ENCODE measurements around the gene TGFB2. TPM values are rescaled to one million over a fixed set of nuclear protein-coding genes. Genes with fewer than 3 reads are reported as not detected.
"Not testable (repeated sequence)": the region's sequence is repeated elsewhere in the genome, so short reads cannot be mapped to it uniquely, and the experiment has no call there.

TGFB2 gene
- total RNA-seq, 4 donors from 2014 or later, result 4.9 to 43.2 (median 12.0) TPM

DNA sequence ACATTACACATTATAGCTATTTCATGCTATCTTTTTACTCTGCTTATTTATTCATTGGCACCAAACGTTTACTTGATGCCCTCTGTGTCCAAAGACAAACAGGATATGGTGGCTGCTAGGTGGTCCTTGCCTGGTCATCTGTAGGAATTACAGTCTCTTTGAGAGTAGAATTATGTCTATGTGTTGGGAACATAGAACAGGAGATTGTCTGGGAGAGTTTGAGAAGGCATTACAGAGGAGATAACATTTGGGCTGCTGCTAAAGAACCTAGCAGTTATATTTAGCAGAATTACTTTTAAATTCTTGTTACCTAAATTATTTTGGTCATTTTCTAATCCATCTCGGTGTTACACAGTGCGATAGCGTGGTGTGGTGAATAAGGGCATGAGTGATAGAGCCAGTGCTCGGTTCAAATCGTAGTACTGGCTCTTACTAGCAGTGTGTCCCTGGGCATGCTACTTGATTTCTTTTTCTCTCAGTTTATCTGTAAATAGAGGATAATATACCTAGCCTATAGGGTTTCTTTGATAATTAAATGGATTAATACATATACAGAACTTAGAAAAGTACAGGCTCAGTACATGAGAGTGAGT is 39.6 kb upstream of the TGFB2 start:
- H3K27me3 ChIP-seq, result no peaks in the 10 kb centered on the region
- no peaks in the 10 kb centered on the region for H3K4me1 ChIP-seq
- no peaks in the 10 kb centered on the region for H3K36me3 ChIP-seq
- H3K4me3 ChIP-seq, result no peak overlapping the region
- TF ChIP-seq, protein P1, sequence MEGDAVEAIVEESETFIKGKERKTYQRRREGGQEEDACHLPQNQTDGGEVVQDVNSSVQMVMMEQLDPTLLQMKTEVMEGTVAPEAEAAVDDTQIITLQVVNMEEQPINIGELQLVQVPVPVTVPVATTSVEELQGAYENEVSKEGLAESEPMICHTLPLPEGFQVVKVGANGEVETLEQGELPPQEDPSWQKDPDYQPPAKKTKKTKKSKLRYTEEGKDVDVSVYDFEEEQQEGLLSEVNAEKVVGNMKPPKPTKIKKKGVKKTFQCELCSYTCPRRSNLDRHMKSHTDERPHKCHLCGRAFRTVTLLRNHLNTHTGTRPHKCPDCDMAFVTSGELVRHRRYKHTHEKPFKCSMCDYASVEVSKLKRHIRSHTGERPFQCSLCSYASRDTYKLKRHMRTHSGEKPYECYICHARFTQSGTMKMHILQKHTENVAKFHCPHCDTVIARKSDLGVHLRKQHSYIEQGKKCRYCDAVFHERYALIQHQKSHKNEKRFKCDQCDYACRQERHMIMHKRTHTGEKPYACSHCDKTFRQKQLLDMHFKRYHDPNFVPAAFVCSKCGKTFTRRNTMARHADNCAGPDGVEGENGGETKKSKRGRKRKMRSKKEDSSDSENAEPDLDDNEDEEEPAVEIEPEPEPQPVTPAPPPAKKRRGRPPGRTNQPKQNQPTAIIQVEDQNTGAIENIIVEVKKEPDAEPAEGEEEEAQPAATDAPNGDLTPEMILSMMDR (IDR thresholded peaks at IDR 0.05), result no peak
- no peak for TF ChIP-seq POLR2A (IDR thresholded peaks at IDR 0.05)
- H3K9me3 ChIP-seq, result no peaks in the 10 kb centered on the region
- H3K27ac ChIP-seq, result no peak overlapping the region
- no peak for DNase-seq
- intact Hi-C loops (cut with DNase I; ENCODE audit: low total_unique reads), result no loop called here

- no peak overlapping the region for H3K4me3 ChIP-seq
- H3K27me3 ChIP-seq, result no peaks in the 10 kb centered on the region
- intact Hi-C loops (cut with DNase I; ENCODE audit: low total_unique reads), result no loop called here
- H3K9me3 ChIP-seq, result no peaks in the 10 kb centered on the region
- DNase-seq, result no peak
- H3K4me1 ChIP-seq, result no peaks in the 10 kb centered on the region
- TF ChIP-seq POLR2A (IDR thresholded peaks at IDR 0.05), result no peak
- TF ChIP-seq, protein P1 (IDR thresholded peaks at IDR 0.05), result no peak
- no peaks in the 10 kb centered on the region for H3K36me3 ChIP-seq
- H3K27ac ChIP-seq, result no peak overlapping the region
These were observed 32.6 kb upstream of the TGFB2 start for GRCh38 chr1:218312509-218312908.

DNA sequence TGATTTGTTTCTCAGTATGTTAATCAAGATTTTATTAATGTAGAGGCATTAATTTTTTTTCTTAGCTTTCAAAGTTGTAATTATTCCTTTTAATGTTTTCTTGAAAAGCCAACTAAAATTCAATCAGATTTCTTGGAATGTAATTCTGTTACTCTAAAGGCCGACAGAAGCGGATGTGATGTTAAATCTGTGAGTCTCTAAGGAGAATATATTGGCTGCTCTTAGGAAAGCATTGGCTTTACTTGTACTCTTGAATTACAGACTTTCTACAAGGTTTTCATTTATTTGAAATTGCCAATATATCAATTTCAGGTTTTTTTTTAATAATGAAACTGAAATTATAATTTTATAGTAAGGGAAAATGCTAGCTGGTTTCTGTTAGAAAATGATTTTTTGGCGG is 30.8 kb upstream of the TGFB2 start:
- no peak overlapping the region for H3K4me3 ChIP-seq
- H3K27ac ChIP-seq, result no peak overlapping the region
- intact Hi-C loops (cut with DNase I; ENCODE audit: low total_unique reads), result no loop called here
- no peak for DNase-seq
- no peak for TF ChIP-seq POLR2A (IDR thresholded peaks at IDR 0.05)
- TF ChIP-seq, protein P1 (IDR thresholded peaks at IDR 0.05), result no peak
- no peaks in the 10 kb centered on the region for H3K4me1 ChIP-seq
- H3K27me3 ChIP-seq, result no peaks in the 10 kb centered on the region
- no peaks in the 10 kb centered on the region for H3K36me3 ChIP-seq
- no peaks in the 10 kb centered on the region for H3K9me3 ChIP-seq

DNA sequence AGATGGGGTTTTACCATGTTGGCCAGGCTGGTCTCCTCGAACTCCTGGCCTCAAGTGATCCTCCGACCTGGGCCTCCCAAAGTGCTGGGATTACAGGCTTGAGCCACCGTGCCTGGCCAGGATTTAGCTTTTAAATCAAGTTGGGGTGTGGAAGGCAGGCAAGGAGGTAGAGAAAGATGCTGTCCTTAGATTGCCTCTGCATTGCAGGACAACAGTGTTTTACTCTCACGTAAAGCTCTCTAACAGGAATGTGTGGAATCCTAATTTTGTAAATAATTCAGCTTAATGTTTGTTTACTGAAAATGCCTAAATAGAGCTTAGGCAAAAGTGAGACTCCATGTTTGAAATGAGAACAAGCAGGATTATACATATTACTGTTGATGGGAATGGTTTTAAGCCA is 29.5 kb upstream of the TGFB2 start:
- intact Hi-C loops (cut with DNase I; ENCODE audit: low total_unique reads), result no loop called here
- no peaks in the 10 kb centered on the region for H3K9me3 ChIP-seq
- H3K4me3 ChIP-seq, result no peak overlapping the region
- H3K27ac ChIP-seq, result no peak overlapping the region
- H3K4me1 ChIP-seq, result no peaks in the 10 kb centered on the region
- no peaks in the 10 kb centered on the region for H3K36me3 ChIP-seq
- H3K27me3 ChIP-seq, result no peaks in the 10 kb centered on the region
- DNase-seq, result no peak
- TF ChIP-seq, protein P1 (IDR thresholded peaks at IDR 0.05), result no peak
- TF ChIP-seq POLR2A (IDR thresholded peaks at IDR 0.05), result no peak

GRCh38 chr1:218317061-218317460 is 28.1 kb upstream of the TGFB2 start:
- TF ChIP-seq POLR2A (IDR thresholded peaks at IDR 0.05), result no peak
- TF ChIP-seq, protein P1 (IDR thresholded peaks at IDR 0.05), result no peak
- Histone ChIP-seq H3K27me3 (no peaks in the 10 kb centered on the region), H3K4me3 (no peak overlapping the region), H3K4me1 (no peaks in the 10 kb centered on the region), H3K9me3 (no peaks in the 10 kb centered on the region), H3K27ac (no peak overlapping the region), H3K36me3 (no peaks in the 10 kb centered on the region)
- DNase-seq, result no peak
- intact Hi-C loops (cut with DNase I; ENCODE audit: low total_unique reads), result no loop called here

DNA sequence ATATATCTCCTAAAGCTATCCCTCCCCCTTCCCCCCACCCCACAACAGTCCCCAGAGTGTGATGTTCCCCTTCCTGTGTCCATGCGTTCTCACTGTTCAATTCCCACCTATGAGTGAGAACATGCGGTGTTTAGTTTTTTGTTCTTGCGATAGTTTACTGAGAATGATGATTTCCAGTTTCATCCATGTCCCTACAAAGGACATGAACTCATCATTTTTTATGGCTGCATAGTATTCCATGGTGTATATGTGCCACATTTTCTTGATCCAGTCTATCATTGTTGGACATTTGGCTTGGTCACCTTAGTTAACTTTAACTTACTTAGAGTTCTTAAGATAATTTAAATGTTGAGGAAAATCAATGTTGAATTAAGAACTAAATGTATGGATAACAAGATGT is 25.0 kb upstream of the TGFB2 start:
- H3K27me3 ChIP-seq; intact Hi-C loops (cut with DNase I; ENCODE audit: low total_unique reads); H3K9me3 ChIP-seq; H3K4me1 ChIP-seq; H3K36me3 ChIP-seq; H3K4me3 ChIP-seq; DNase-seq; H3K27ac ChIP-seq: not testable (repeated sequence)

Measured in uterus (tissue), 4 donors.